ENCODE results near the gene OR8K1.

Gene OR8K1

DNA sequence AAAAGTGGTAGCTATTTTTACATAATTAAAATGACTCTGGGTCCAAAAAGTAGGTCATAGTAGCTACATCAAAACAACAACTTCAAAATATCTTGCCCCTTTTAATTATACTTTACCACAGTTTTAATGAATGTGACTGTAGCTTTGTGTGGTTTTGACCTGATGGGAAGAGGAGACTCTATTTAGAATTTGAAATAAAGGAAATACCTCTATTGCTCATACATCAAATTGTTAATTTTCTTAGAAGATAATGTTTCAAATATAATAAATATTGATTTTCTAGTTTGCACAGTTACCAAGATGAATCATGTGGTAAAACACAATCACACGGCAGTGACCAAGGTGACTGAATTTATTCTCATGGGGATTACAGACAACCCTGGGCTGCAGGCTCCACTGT is at the start of gene OR8K1:
OR8K1 (plus strand) TSS at position 301 of the 400 bp plus-strand sequence; CDS start at position 301, 0 bp downstream.
- no peak for DNase-seq

DNA sequence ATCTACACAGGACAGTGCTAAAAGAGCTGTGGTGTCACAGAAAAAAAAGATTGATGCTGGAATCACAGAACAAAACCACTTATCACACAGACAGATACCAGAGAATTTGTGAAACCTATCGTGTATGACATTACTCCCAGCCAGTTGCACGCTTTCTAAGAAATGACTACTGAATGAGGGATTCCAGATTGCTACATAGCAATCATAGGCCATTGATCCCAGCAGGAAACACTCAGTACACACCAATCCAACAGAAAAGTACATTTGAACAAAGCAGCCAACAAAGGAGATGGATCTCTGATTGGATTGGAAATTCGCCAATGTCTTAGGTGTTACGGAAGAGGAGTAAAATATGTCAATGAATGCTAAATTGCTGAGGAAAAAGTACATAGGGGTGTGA is 48.9 kb upstream of the OR8K1 start:
- no peak for DNase-seq

DNA sequence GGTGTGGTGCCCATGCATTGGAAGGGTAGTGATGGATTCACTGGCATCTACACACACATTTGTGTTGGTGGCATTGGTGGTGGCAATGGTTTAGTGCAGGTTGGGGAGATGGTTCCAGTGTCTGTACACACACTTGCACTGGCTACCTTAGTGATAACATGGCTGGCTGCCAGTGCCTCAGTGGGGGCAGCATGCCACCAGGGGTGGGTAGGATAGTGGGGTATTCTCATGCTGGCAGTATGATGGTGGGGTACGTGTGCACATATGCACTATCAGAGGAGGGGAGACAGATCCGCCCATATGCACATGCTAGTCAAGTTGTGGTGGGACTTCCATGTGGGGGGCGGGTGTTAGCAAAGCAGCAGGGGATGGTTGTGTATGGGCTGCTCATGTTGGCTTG is 38.0 kb upstream of the OR8K1 start:
- DNase-seq: no peak

DNA sequence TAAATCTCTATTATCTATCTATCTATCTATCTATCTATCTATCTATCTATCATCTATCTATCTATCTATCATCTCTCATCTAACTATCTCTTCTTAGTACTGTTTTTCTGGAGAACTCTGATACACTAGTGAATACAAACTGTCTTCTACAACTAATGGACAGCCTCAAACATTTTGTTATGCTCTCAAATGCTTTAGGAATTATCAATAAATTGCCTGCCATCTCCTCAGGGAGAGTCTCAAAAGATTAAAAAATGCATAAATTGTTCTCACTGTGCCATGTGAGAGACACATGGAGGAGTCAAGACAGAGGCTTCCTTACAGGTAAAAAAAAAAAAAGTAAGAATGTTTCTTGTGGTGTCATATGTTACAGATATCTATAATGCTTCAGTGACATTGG is 31.0 kb upstream of the OR8K1 start, which contains the start of gene OR8K3:
OR8K3 (plus strand) TSS at position 301 of the 400 bp plus-strand sequence. CDS start 3,163 bp downstream, outside the sequence.
- DNase-seq: no peak

DNA sequence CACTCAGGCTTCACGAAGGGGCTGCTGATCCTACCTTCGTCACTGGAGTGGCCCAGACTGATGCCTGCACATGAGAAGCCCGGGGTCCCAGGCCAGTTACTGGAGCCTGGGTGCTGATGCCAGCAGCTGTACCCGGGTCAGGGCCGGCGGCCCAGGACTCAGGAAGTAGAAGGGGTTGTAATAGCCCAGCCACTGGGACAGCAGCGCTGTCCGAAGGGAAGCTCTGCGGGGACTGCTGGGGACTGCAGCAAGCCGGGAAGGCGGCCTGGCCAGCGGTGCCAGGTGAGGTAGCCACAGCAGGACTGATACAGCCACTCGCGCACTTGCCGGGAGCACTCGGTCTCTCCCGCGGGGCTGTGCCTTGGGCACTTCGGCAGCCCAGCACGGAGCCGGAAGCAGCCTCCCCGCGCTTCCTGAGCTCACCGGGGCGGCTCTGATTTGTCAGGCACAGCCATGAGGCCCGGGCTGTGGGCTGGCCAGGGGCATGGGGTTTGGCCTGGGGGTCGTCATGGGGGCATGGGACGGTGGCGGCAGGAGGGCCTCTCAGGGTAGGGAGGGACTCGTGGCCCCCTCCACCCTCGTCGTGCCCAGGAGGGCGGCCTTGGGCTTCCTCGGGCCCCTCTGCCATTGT is 13.9 kb upstream of the OR8K1 start:
- no peak for DNase-seq

DNA sequence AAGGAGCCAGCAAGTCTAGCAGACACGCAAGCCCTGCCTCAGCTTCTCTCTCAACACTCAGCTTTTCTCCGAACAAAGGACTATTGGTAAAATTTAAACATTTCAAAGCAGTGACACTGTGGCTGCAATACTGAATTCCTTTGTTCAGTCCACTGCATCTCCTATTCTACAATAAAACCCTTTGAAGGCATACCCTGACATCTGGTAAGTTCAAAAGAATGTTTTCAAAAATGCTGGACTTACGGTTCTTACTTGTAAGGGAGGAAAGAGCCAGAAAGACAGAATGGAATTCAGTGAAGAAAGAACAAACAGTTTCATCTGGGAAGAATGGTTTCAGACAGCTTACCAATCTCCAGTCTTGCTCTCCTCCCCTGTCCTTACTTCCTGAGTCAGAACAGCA is 12.7 kb upstream of the OR8K1 start:
- DNase-seq: no peak

DNA sequence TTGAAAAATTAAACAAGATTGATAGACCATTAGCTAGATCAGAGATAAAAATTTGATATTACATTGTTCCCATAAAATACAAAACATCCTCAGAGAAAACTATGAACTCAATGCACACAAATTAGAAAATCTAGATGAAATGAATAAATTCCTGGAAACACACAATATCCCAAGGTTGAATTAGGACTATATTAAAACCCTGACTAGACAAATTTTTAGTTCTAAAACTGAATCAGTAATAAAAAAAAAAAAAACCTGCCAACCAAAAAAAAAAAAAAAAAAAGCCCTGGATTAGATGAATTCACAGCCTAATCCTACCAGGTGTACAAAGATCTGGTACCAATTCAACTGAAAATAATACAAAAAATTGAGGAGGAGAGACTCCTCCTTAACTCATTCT is 5.5 kb upstream of the OR8K1 start:
- no peak for DNase-seq

DNA sequence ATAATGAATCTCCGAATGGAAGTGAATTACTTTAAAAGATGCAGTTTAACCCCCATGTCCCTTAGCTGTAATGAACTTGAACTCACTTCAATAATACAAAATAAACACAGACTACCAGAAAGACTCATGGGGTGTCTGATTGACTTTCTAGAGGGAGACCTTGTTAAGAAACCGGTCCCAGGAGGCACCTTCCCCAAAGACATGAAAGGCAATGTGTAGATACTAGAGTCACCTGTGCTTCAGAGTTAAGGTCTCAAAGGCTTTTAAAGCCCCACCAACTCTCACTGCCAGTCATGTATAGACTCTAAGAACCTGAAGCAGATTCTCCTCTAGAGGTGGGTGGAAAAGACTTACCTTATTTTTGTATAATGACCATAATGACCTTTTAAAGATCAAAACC is 8.2 kb downstream of the OR8K1 start, which contains the start of gene OR8J1:
OR8J1 (plus strand) TSS at position 301 of the 400 bp plus-strand sequence. CDS start 5,956 bp downstream, outside the sequence.
- no peak for DNase-seq

DNA sequence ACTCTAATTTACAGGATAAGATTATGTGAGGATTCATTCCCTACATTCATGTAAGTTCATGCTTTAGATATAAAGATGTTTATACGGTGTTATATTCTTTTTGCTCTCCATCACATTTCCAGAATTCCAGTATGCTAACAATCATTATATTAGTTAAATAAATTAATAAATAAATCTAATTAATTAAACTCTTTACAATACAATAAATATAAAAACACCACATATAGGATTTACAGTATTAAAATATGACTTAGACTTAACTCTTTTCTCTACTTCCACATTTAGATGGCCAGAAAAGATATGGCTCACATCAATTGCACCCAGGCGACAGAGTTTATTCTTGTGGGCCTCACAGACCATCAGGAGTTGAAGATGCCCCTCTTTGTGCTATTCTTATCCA is 29.5 kb downstream of the OR8K1 start, which contains the start of gene OR8U1:
OR8U1 (plus strand) TSS at position 301 of the 400 bp plus-strand sequence; CDS start at position 301, 0 bp downstream.
- DNase-seq: no peak

DNA sequence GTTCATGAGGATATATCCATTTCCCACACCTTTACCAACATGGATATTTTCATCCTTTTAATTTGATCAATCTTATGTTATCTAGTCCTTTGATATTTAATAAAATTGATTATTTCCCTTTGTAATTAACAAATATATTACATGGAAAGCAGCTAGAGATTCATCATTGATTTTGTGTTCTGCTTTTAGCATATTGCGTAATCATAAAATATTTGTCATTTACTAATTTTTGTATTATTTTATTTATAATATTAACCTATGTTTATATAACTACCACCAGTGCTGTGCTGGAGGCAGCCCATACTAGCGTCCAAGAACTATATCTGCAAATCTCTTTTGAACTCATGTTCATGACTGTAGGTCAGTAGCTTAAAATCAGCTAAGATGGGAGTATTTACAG is 34.3 kb downstream of the OR8K1 start:
- no peak for DNase-seq

DNA sequence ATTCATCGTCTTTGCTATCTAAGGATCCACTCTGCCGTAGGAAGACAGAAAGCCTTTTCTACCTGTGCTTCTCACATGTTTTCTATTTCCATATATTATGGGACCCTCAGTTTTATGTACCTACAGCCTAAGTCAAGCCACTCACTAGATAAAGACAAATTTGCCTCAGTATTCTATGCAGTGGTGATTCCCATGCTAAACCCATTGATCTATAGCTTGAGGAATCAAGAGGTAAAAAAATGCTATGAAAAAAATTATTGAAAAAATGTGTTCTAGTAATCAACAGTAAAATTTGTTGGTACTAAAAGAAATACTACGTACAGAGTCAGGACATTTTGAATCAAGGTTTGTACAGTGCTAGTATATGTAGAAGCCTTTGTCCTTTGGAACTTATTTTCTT is 48.5 kb downstream of the OR8K1 start:
- no peak for DNase-seq

DNA sequence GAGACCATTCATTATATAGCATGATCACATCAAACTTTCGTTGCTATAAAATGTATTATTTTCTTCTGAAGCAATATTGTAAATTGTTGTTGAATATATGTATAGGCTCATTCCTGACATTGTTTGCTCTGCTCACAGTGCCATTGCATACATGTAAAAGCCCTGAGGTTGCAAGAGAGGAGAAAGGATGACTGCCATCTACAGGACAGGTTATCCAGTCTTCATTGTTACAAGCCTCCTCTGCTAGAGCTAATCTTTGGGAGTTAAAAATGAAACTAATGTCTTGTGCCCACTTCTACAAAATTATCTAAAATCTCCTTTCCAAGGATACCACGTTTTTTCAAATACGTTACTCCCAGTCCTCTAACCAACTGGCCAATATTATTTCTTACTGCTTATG is 50.2 kb downstream of the OR8K1 start:
- DNase-seq: no peak

All from SHP77 treated with DMSO at 0.1 percent for 48 hours (cell line).